HG03520 (cell line): ENCODE measurements around the gene USP33.
"Not testable (repeated sequence)": the region's sequence is repeated elsewhere in the genome, so short reads cannot be mapped to it uniquely, and the experiment has no call there.

Source experiments
- ATAC-seq: cut with Tn5 transposase; IDR thresholded peaks from one replicate; pipeline ENCODE4 v1.9.1; 2021; ENCODE audit warnings: mild to moderate bottlenecking, moderate library complexity; ENCODE audit not compliant: unreplicated experiment

Gene USP33

DNA sequence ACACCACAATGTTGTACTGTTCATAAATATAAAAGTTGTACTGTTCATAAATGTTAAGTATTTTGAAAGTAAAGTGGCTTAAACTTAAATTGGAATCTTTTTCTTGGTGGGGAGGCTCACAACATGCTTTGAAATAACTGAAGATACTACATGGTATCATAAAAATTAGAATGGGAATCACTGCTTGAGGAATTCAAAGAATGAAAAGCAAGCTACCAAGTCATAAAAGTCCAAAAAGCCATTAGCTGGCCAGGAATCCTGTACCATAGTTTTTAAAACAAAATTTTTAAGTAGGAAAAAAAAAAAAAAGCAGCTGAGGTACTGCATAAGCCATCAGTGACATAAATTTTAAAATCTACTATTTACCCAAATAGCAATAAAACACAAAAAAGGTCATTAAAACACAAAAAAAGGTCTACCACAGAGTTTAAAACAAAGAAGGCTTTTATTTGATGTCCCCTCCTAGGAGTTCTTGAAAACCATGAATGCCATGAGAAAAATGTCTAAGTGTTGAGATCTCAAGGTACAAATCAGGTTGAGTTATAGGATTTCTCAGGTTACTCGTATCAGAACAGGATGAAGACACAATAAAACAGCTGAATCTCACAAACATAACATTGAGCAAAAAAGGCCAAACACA, 85.8 kb downstream of the USP33 start:
- ATAC-seq = no peak

DNA sequence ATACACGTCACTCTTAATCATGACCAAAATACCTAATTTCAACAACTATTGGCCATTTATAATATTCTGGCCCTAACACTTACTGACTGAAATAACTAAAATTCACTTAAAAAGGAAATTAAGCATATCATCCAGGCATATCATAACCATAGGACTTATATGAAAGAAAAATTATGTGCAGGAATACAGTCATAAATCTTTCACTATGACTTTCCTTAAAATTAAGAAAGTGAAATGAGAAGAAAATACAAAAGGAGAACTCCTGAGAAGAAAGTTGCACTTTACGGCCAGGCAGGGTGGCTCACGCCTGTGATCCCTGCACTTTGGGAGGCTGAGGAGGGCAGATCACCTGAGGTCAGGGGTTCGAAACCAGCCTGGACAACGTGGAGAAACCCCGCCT, 86.6 kb downstream of the USP33 start:
- no peak for ATAC-seq

DNA sequence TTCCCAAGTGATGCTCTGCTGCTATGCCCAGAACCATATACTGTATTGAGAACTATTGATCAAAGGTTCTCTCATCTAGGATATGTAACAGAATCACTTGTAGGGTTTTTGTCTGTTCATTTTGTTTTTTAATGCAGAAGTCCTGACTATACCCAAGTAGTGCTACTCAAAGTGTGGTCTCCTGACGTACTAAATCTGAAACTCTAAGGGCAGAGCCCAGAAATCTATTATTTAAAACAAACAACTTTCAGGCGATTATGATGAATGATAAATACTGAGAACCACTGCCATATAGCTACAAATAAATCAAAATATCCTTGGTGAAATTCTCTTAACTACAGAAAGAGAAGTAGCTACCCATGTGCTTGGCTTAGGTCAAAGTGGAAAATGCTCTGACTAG, 87.3 kb downstream of the USP33 start:
- ATAC-seq = no peak

DNA sequence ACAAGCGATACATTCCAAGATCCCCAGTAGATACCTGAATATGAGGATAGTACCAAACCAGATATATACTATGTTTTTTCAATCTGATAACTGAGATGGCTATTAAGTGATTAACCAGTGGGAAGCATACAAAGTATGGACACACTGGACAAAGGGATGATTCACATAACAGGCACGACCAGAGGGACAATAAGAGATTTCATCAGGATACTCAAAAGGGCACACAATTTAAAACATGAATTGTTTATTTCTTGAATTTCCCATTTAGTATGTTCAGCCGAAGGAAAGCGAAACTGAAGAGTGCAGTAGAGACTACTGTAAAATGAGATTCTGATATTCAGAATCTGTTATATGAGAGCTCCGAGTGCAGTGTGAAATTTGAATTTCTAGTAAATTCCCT, 87.8 kb downstream of the USP33 start:
- ATAC-seq = no peak

DNA sequence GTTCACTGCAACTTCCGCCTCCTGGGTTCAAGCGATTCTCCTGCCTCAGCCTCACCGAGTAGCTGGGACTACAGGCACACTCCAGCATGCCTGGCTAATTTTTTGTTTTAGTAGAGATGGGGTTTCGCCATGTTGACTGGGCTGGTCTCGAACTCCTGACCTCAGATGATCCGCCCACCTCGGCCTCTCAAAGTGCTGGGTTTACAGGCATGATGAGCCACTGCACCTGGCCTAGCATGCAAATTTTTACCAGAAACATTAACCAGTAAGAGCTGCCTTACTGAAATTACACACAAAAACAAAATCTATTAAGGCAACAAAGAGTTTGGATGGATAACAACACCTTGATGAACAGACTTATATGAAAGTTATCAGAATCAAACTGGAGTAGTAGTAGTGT, 89.3 kb downstream of the USP33 start:
- ATAC-seq = no peak

DNA sequence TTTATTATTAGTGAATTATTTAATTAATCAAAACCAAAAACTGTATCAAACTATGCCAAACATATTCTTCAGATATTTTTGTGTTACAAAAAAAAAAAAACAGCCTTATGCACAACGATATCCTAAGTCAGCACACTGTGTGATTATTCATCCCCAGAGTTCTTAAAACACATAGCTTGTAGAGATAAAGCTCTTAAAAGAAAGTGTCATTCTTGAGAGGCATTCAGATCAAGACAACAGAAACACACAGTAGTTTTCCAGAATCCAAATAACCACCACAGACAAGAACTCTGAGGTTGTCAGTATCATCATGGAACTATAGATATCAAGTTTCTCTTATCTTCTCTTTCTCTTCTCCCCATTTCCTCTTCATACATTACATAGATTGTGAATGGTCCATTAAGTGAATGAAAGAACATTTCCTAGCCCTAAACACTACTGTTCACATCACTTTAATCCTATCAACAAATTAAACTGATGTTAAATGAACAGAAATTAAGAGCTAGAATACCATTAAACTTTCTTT, 90.7 kb downstream of the USP33 start:
- ATAC-seq = no peak

DNA sequence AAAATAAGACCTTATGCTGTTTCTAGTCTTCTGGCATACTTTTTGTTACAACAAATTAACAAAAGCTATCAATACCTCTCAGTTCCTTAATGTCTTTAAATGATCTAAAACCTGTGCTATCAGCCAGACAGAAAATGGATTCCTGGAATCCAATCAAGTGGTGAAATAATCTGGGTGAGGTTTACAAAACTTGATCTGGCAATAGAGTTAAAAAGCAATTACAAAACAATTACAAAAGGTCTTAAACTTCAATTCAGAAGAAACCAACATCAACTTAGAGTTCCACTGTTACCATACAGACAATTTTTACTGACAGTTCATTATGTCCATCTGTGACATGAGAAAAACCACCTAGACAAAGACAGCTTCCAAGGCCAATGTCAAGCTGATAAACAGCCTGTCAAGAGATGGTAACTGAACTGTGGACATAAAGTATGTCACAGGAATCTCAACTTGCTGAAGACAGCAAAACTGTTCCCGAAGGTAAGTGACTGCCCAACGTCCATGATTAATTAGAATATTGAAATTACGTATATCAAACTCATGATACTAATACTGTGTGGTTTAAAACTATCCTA, 94.6 kb downstream of the USP33 start:
- no peak for ATAC-seq

DNA sequence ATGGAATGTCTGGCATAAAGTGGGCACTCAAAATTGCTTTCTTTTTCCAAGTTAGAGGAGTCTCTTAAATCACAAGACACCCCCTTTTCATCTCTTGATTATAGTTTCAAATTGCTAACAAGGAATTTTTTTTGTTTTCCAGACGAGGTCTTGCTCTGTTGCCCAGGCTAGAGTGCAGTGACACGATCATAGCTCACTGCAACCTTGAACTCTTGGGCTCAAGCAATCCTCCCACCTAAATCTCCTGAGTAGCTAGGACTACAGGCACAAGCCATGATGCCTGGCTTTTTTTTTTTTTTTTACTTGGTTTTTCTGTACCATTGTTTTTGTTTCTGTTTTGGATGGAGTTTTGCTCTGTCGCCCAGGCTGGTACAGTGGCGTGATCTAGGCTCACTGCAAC, 98.0 kb downstream of the USP33 start:
- no peak for ATAC-seq

DNA sequence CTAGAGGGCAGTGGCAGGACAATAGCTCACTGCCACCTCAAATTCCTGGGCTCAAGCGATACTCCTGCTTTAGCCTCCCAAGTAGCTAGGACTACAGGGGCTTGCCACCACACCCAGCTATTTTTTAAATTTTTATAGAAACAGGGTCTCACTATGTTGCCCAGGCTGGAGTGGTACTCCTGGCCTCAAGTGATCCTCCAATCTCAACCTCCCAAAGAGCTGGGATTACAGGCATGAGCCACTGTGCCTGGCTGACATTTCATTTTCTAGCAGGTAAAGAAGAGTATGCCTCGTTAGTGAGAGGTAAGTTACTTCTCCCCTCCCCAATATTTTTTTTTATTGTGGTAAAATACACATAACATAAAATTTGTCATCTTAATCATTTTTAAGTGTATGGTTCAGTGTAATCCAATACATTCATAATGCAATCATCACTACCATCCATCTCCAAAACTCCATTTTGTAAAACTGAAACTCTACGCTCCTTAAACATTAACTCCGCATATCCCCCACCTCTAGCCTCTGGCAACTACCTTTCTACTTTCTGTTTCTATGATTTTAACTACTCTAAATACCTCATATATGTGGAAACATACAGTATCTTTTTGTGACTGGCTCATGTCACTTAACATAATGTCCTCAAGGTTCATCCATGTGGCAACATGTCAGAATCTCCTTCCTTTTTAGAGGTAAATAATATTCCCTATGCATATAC, 99.6 kb downstream of the USP33 start:
- ATAC-seq = no peak

DNA sequence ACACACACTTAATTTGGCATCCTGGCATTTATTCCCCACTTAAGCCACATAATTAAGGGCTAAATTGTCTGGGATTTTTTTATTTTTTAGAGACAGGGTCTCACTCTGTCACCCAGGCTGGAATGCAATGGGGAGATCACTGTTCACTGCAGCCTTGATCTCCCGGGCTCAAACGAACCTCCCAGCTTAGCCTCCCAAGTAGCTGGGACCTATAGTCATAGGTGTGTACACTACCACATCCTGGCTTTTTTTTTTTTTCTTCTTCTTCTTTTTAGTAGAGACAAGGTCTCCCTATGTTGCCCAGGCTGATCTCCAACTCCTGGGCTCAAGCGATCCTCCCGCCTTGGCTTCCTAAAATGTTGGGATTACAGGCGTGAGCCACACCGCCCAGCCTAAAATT, 101.4 kb downstream of the USP33 start:
- no peak for ATAC-seq

DNA sequence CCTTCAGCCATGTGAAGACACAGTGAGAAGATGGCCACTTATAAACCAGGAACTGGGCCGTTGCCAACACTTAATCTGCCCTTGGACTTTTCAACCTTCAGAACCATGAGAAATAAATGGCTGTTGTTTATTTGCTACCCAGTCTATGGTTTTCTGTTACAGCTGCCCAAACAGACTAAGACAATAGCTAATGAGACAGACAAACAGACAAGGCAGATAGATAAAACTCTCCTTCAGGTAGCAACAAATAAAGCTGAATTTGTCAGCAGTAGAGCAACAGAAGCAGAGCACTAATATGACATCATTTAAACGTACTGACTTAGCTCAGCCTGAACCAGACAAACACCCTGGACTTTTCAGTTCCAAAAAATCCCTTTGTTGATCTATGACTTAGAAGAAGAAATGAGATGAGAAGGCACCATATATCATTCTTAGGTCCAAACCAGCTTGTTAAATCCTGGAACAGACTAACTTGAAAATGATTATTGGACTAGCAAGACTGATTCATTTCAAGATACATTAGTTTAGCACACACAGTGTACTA, 104.1 kb downstream of the USP33 start:
- ATAC-seq = no peak

DNA sequence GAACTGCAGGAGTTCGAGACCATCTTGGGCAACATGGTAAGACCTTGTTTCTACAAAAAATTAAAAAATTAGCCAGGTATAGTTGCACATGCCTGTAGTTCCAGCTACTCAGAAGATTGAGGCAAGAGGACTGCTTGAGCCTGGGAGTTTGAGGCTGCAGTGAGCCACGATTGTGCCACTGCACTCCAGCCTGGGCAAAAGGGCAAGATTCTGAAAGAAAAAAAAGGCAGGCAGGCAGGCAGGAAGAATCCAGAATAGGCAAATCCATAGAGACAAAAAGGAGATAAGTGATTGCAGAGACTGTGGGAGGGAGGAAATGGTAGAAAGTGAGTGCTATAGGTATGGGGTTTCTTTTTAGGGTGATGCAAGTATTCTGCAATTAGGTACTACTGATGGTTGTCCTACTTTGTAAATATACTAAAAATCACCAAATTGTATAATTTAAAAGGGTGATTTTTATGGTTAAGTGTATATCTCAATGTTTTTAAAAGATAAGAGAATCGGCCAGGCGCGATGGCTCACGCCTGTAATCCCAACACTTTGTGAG, 106.6 kb downstream of the USP33 start:
- no peak for ATAC-seq

DNA sequence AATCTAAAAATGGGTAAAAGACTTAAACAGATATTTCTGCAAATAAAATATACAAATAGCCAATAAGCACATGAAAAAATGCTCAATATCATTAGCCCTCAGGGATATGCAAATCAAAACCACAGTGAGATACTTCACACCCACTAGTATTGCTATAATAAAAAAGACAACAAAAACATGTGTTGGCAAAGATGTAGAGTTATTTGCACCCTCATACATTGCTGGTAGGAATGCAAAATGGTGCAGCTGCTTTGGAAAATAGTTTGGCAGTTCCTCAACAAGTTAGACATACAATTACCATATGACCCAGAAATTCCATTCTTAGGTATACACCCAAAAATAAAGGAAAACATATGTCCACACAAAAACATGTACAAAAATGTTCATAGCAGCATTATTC, 107.4 kb downstream of the USP33 start:
- no peak for ATAC-seq

DNA sequence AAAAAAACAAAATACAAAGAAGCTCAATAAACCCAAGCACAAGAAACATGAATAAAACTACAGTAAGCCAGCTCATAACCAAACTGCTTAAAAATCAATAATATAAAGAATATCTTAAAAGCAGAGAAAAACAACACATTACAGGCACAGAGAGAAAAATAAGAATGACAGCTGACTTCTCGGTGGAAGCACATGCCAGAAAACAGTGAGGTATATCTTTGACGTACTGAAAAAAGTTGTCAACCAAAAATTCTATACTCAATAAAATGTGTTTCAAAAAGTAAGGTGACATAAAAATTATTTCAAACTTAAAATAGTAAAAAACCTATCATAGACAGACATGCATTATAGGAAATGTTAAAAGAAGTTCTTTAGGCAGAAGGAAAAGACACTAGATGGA, 110.5 kb downstream of the USP33 start:
- ATAC-seq = no peak

DNA sequence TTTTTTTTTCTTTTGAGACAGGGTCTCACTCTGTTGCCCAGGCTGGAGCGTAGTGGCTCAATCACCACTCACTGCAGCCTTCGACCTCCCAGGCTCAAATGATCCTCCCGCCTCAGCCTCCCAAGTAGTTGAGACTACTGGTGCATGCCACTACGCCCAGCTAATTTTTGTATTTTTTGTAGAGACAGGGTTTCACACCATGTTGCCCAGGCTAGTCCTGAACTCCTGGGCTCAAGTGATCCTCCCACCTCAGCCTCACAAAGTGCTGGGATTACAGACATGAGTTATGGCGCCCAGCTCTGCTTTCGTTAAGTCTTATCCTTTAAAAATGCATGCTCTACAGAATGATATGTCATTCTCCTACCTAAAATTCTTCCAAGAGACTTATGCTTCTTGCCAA, 113.4 kb downstream of the USP33 start:
- not testable (repeated sequence) for ATAC-seq
